ENCODE data around the gene OMP. TPM values are rescaled to one million over a fixed set of nuclear protein-coding genes. Genes with fewer than 3 reads are reported as not detected.

OMP gene
- total and polyA plus RNA-seq, 4 donors, result 0.33 to 0.56 TPM; not detected in 2

- peaks cover 74% of the 10 kb centered on the region for H3K4me1 ChIP-seq (ENCODE audit: control insufficient read depth, insufficient read depth, low read length)
- no peaks in the 10 kb centered on the region for H3K9me3 ChIP-seq (ENCODE audit: control insufficient read depth, insufficient read depth, low read length)
- H3K27me3 ChIP-seq (ENCODE audit: control insufficient read depth, insufficient read depth, low read length), result no peaks in the 10 kb centered on the region
- H3K36me3 ChIP-seq (ENCODE audit: control insufficient read depth, insufficient read depth, low read length), result peaks cover 59% of the 10 kb centered on the region
- DNase-seq (ENCODE audit: low read depth in 4 of 6, low spot score in 6 of 6), result no peak
- no peak overlapping the region for H3K4me3 ChIP-seq (ENCODE audit: low read depth, low read length)
- WGBS (ENCODE audit: insufficient coverage), result 87% methylated on average over 19 of the region's 25 CpGs
- H3K27ac ChIP-seq (ENCODE audit: low read depth, low read length), result no peak overlapping the region
Measured at GRCh38 chr11:77084581-77085191, 18.0 kb upstream of the OMP start.

- WGBS (ENCODE audit: insufficient coverage), result 94% methylated on average over 5 of the region's 6 CpGs
- Histone ChIP-seq H3K4me1 (ENCODE audit: control insufficient read depth, insufficient read depth, low read length) (peaks cover 73% of the 10 kb centered on the region), H3K9me3 (ENCODE audit: control insufficient read depth, insufficient read depth, low read length) (no peaks in the 10 kb centered on the region), H3K27ac (ENCODE audit: low read depth, low read length) (peak overlapping the region; percentile 33), H3K36me3 (ENCODE audit: control insufficient read depth, insufficient read depth, low read length) (peaks cover 67% of the 10 kb centered on the region), H3K27me3 (ENCODE audit: control insufficient read depth, insufficient read depth, low read length) (no peaks in the 10 kb centered on the region), H3K4me3 (ENCODE audit: low read depth, low read length) (no peak overlapping the region)
- DNase-seq (ENCODE audit: low read depth in 4 of 6, low spot score in 6 of 6), result no peak
Measured at GRCh38 chr11:77085652-77086051, 17.0 kb upstream of the OMP start.

- H3K36me3 ChIP-seq (ENCODE audit: control insufficient read depth, insufficient read depth, low read length), result peaks cover 65% of the 10 kb centered on the region
- no peaks in the 10 kb centered on the region for H3K27me3 ChIP-seq (ENCODE audit: control insufficient read depth, insufficient read depth, low read length)
- WGBS (ENCODE audit: insufficient coverage), result 69% methylated on average over 19 of the region's 23 CpGs
- H3K4me1 ChIP-seq (ENCODE audit: control insufficient read depth, insufficient read depth, low read length), result peaks cover 75% of the 10 kb centered on the region
- no peaks in the 10 kb centered on the region for H3K9me3 ChIP-seq (ENCODE audit: control insufficient read depth, insufficient read depth, low read length)
- peak overlapping the region; percentile 67 for H3K27ac ChIP-seq (ENCODE audit: low read depth, low read length)
- no peak overlapping the region for H3K4me3 ChIP-seq (ENCODE audit: low read depth, low read length)
- peak in 1 of 6 donors; percentile 41 for DNase-seq (ENCODE audit: low read depth in 4 of 6, low spot score in 6 of 6)
Measured at GRCh38 chr11:77086521-77087472, 15.8 kb upstream of the OMP start.

GRCh38 chr11:77087723-77088225 is 14.9 kb upstream of the OMP start:
- 93% methylated on average over 8 of the region's 9 CpGs for WGBS (ENCODE audit: insufficient coverage)
- no peaks in the 10 kb centered on the region for H3K9me3 ChIP-seq (ENCODE audit: control insufficient read depth, insufficient read depth, low read length)
- DNase-seq (ENCODE audit: low read depth in 4 of 6, low spot score in 6 of 6), result no peak

GRCh38 chr11:77088236-77089003 is 14.2 kb upstream of the OMP start:
- Histone ChIP-seq H3K4me3 (ENCODE audit: low read depth, low read length) (no peak overlapping the region), H3K36me3 (ENCODE audit: control insufficient read depth, insufficient read depth, low read length) (peaks cover 63% of the 10 kb centered on the region), H3K4me1 (ENCODE audit: control insufficient read depth, insufficient read depth, low read length) (peaks cover 75% of the 10 kb centered on the region), H3K27ac (ENCODE audit: low read depth, low read length) (peak overlapping the region; percentile 1), H3K27me3 (ENCODE audit: control insufficient read depth, insufficient read depth, low read length) (no peaks in the 10 kb centered on the region), H3K9me3 (ENCODE audit: control insufficient read depth, insufficient read depth, low read length) (no peaks in the 10 kb centered on the region)
- DNase-seq (ENCODE audit: low read depth in 4 of 6, low spot score in 6 of 6), result no peak
- WGBS (ENCODE audit: insufficient coverage), result 80% methylated on average over 10 of the region's 11 CpGs

More at GRCh38 chr11:77087723-77088225, 14.9 kb upstream of the OMP start:
- Histone ChIP-seq H3K4me1 (ENCODE audit: control insufficient read depth, insufficient read depth, low read length) (peaks cover 75% of the 10 kb centered on the region), H3K27me3 (ENCODE audit: control insufficient read depth, insufficient read depth, low read length) (no peaks in the 10 kb centered on the region), H3K36me3 (ENCODE audit: control insufficient read depth, insufficient read depth, low read length) (peaks cover 61% of the 10 kb centered on the region), H3K27ac (ENCODE audit: low read depth, low read length) (no peak overlapping the region), H3K4me3 (ENCODE audit: low read depth, low read length) (no peak overlapping the region)

- no peak for DNase-seq (ENCODE audit: low read depth in 4 of 6, low spot score in 6 of 6)
- Histone ChIP-seq H3K36me3 (ENCODE audit: control insufficient read depth, insufficient read depth, low read length) (peaks cover 64% of the 10 kb centered on the region), H3K27me3 (ENCODE audit: control insufficient read depth, insufficient read depth, low read length) (no peaks in the 10 kb centered on the region), H3K9me3 (ENCODE audit: control insufficient read depth, insufficient read depth, low read length) (no peaks in the 10 kb centered on the region), H3K4me3 (ENCODE audit: low read depth, low read length) (no peak overlapping the region), H3K27ac (ENCODE audit: low read depth, low read length) (peak overlapping the region; percentile 1), H3K4me1 (ENCODE audit: control insufficient read depth, insufficient read depth, low read length) (peaks cover 79% of the 10 kb centered on the region)
- 100% methylated on average over 3 of the region's 3 CpGs for WGBS (ENCODE audit: insufficient coverage)
Measured at GRCh38 chr11:77089004-77089545, 13.6 kb upstream of the OMP start.

GRCh38 chr11:77090046-77090372 is 12.6 kb upstream of the OMP start:
- WGBS (ENCODE audit: insufficient coverage), result 88% methylated on average over 4 of the region's 4 CpGs
- Histone ChIP-seq H3K4me1 (ENCODE audit: control insufficient read depth, insufficient read depth, low read length) (peaks cover 78% of the 10 kb centered on the region), H3K27ac (ENCODE audit: low read depth, low read length) (no peak overlapping the region), H3K27me3 (ENCODE audit: control insufficient read depth, insufficient read depth, low read length) (no peaks in the 10 kb centered on the region), H3K9me3 (ENCODE audit: control insufficient read depth, insufficient read depth, low read length) (no peaks in the 10 kb centered on the region), H3K36me3 (ENCODE audit: control insufficient read depth, insufficient read depth, low read length) (peaks cover 64% of the 10 kb centered on the region), H3K4me3 (ENCODE audit: low read depth, low read length) (no peak overlapping the region)
- DNase-seq (ENCODE audit: low read depth in 4 of 6, low spot score in 6 of 6), result no peak

GRCh38 chr11:77090373-77091111 is 12.1 kb upstream of the OMP start:
- H3K4me1 ChIP-seq (ENCODE audit: control insufficient read depth, insufficient read depth, low read length), result peaks cover 77% of the 10 kb centered on the region
- H3K36me3 ChIP-seq (ENCODE audit: control insufficient read depth, insufficient read depth, low read length), result peaks cover 67% of the 10 kb centered on the region
- H3K4me3 ChIP-seq (ENCODE audit: low read depth, low read length), result no peak overlapping the region
- H3K9me3 ChIP-seq (ENCODE audit: control insufficient read depth, insufficient read depth, low read length), result no peaks in the 10 kb centered on the region
- DNase-seq (ENCODE audit: low read depth in 4 of 6, low spot score in 6 of 6), result no peak
- WGBS (ENCODE audit: insufficient coverage), result 78% methylated on average over 12 of the region's 13 CpGs
- no peak overlapping the region for H3K27ac ChIP-seq (ENCODE audit: low read depth, low read length)
- no peaks in the 10 kb centered on the region for H3K27me3 ChIP-seq (ENCODE audit: control insufficient read depth, insufficient read depth, low read length)

Data from spinal cord (tissue), 10 donors.